DOHH2 (cell line): ENCODE measurements around the gene IGSF9B.

ENCODE experiments used
- H3F3A ChIP-seq: fragments of 200-600 bp; sonication (generic), shearing (Covaris generic); 2 replicates; pipeline ENCODE4 v1.6.0; 2016; ENCODE audit warnings: antibody characterized with exemption, mild to moderate bottlenecking; ENCODE audit not compliant: control insufficient read depth, insufficient read depth
- H3K27ac ChIP-seq: fragments of 200-600 bp; sonication (generic); 2 replicates; pipeline ENCODE4 v1.5.1; 2014; ENCODE audit warnings: low read depth, mild to moderate bottlenecking, low read length, moderate library complexity
- H3K27me3 ChIP-seq: fragments of 200-600 bp; sonication (generic); 2 replicates; pipeline ENCODE4 v1.6.1; 2014; ENCODE audit warnings: mild to moderate bottlenecking, low read length, mixed read lengths; ENCODE audit not compliant: control insufficient read depth
- H3K36me3 ChIP-seq: fragments of 200-600 bp; sonication (generic); 2 replicates; pipeline ENCODE4 v1.6.1; 2014; ENCODE audit warnings: mild to moderate bottlenecking, low read length, moderate library complexity, mixed read lengths; ENCODE audit not compliant: control insufficient read depth
- H3K4me1 ChIP-seq: fragments of 200-600 bp; sonication (generic); 2 replicates; pipeline ENCODE4 v1.6.1; 2014; ENCODE audit warnings: mild to moderate bottlenecking, low read length, mixed read lengths; ENCODE audit not compliant: control insufficient read depth
- H3K4me2 ChIP-seq: fragments of 200-600 bp; sonication (generic); 2 replicates; pipeline ENCODE4 v1.6.0; 2014; ENCODE audit warnings: mild to moderate bottlenecking, low read length, moderate library complexity
- H3K4me3 ChIP-seq: fragments of 200-600 bp; sonication (generic); 2 replicates; pipeline ENCODE4 v1.5.1; 2014; ENCODE audit warnings: mild to moderate bottlenecking, low read length, mixed read lengths
- H3K79me2 ChIP-seq: fragments of 200-600 bp; sonication (generic); 2 replicates; pipeline ENCODE4 v1.6.1; 2014; ENCODE audit warnings: mild to moderate bottlenecking, low read length, mixed read lengths; ENCODE audit not compliant: control insufficient read depth
- H3K9me2 ChIP-seq: fragments of 200-600 bp; sonication (generic); replicated peaks from 2 replicates; pipeline ENCODE4 v1.6.1; 2014; ENCODE audit warnings: mild to moderate bottlenecking, low read length, mixed read lengths; ENCODE audit not compliant: control insufficient read depth
- H3K9me3 ChIP-seq: fragments of 200-600 bp; sonication (generic); 2 replicates; pipeline ENCODE4 v1.6.1; 2014; ENCODE audit warnings: antibody characterized with exemption, low read length, mixed read lengths; ENCODE audit not compliant: control insufficient read depth, insufficient read depth
- H4K20me1 ChIP-seq: fragments of 200-600 bp; sonication (generic); 2 replicates; pipeline ENCODE4 v1.6.0; 2014; ENCODE audit warnings: low read depth, mild to moderate bottlenecking, antibody characterized with exemption, low read length, moderate library complexity; ENCODE audit not compliant: control insufficient read depth, insufficient read depth
- CTCF ChIP-seq: fragments of 200-600 bp; sonication (generic); IDR thresholded peaks from one replicate; pipeline ENCODE4 v1.5.1; 2014; ENCODE audit warnings: antibody characterized with exemption, mild to moderate bottlenecking, low read depth, low read length; ENCODE audit not compliant: poor library complexity, severe bottlenecking
- EZH2phosphoT487 ChIP-seq: fragments of 200-600 bp; sonication (generic); IDR thresholded peaks from 2 replicates; pipeline ENCODE4 v1.6.1; 2017; ENCODE audit warnings: borderline replicate concordance, mild to moderate bottlenecking, antibody characterized with exemption, low read length, moderate library complexity, mixed read lengths

IGSF9B gene

GRCh38 chr11:133945087-133945974 lies 11.4 kb downstream of the IGSF9B start:
- no peaks in the 10 kb centered on the region for H3K27me3 ChIP-seq
- no peaks in the 10 kb centered on the region for H3K9me3 ChIP-seq
- H3K9me2 ChIP-seq = no peaks in the 10 kb centered on the region
- H3K4me1 ChIP-seq = no peaks in the 10 kb centered on the region
- no peak overlapping the region for H3K4me3 ChIP-seq
- H3K36me3 ChIP-seq = no peaks in the 10 kb centered on the region
- no peak for TF ChIP-seq EZH2phosphoT487
- TF ChIP-seq CTCF = no peak
- no peaks in the 10 kb centered on the region for H4K20me1 ChIP-seq
- H3K4me2 ChIP-seq = no peak overlapping the region
- H3F3A ChIP-seq = no peaks in the 10 kb centered on the region
- no peak overlapping the region for H3K27ac ChIP-seq
- H3K79me2 ChIP-seq = no peaks in the 10 kb centered on the region

GRCh38 chr11:133943950-133944698 lies 12.6 kb downstream of the IGSF9B start:
- Histone ChIP-seq H3K27me3 (no peaks in the 10 kb centered on the region), H3K4me3 (no peak overlapping the region), H3K4me1 (no peaks in the 10 kb centered on the region), H3K9me2 (no peaks in the 10 kb centered on the region), H3K4me2 (no peak overlapping the region), H3F3A (no peaks in the 10 kb centered on the region), H3K9me3 (no peaks in the 10 kb centered on the region), H3K27ac (no peak overlapping the region), H3K36me3 (no peaks in the 10 kb centered on the region), H3K79me2 (no peaks in the 10 kb centered on the region), H4K20me1 (no peaks in the 10 kb centered on the region)
- TF ChIP-seq EZH2phosphoT487 (no peak), CTCF (no peak)

- H3K4me2 ChIP-seq = no peak overlapping the region
- no peaks in the 10 kb centered on the region for H3K36me3 ChIP-seq
- no peaks in the 10 kb centered on the region for H3K79me2 ChIP-seq
- H3K27me3 ChIP-seq = no peaks in the 10 kb centered on the region
- no peaks in the 10 kb centered on the region for H3K4me1 ChIP-seq
- no peak overlapping the region for H3K4me3 ChIP-seq
- TF ChIP-seq EZH2phosphoT487 (no peak), CTCF (no peak)
- no peak overlapping the region for H3K27ac ChIP-seq
- no peaks in the 10 kb centered on the region for H4K20me1 ChIP-seq
- H3F3A ChIP-seq = no peaks in the 10 kb centered on the region
- H3K9me3 ChIP-seq = no peaks in the 10 kb centered on the region
- no peaks in the 10 kb centered on the region for H3K9me2 ChIP-seq
These were observed 14.2 kb downstream of the IGSF9B start for GRCh38 chr11:133942577-133942976.
